Stimulated activated CD4-positive, alpha-beta T cell treated with anti-CD3 and anti-CD28 coated beads, TNF-alpha, amount 100 ng/mL, for 24 hours (primary cell): Measurements from ENCODE around the gene PLXNA4.

Experiments used
- DNase-seq, 3 experiments: peaks; one replicate each; pipeline ENCODE4 v3.0.0-alpha.2; 2020; ENCODE audit warnings: low read depth in 3 of 3

The PLXNA4 gene

DNA sequence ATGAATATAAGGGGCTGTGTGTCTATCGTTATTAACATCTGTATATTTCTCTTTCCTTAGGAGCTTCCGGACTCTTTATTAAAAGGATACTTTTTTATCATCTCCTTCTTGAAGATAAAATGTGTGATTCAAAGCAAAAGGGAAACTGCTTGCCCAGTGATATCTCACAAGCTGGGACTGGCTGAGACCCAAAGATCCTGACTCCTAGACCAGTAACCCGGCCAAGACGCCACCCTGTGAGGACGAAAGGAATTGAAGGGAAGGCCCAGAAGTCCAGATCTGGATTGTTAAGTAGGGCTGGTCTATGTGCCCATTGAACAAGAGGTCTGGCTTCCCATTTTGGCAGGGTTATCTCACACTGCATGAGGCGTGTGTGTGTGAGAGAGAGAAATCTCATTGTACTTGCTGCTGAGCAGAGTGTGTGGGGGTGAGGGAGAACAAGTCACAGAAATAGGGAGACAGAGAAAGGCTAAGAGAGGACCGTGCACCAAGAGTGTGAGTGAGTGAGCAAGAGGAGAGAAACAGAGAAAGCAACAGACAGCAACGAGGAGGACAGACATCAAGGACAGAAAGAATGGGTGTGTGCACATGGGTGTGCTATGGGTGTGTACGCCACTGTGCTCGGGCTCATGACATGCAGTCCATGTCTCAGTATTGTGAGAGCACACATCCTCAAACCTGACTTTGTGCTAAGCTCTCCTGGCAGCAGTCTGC is 75.4 kb downstream of the PLXNA4 start:
- no peak for DNase-seq

DNA sequence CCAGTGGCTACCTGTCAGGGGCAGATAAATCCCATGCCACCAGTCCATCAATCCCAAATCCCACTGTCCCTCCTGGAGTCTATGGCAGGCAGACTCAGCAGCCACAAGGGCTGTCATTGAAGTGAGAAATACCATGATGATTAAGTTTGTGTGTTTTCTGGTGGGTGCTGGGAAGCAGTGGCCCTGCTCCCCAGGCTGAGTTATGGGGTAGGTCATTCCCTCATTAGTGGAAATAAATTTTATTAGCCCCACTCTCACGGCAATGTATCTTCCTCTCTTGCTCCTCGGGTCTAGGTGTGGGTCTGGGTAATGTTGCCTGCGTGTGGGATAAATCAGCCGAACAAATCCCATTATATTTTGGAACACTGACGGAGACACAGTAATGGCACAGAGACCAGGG is 76.8 kb downstream of the PLXNA4 start:
- no peak for DNase-seq

DNA sequence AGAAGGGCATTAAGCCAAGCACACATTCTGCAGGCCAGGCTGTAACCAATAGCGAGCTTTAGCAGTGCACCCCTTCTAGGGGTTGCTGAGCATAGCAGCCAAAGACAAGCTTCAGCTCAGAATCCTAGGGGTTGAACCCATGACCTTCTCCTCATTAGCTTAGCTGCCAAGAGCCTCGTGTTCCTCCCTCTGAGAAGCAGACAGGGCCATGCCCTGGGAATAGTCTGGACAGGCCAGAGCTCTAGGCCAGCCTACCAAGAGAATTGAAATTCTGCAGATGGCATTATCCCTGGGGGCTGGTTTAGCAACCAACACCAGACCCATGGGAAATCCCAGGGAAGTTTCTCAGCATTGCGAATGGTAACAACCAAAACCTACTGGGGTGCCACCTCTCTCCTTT is 77.2 kb downstream of the PLXNA4 start:
- DNase-seq, result no peak

- DNase-seq, result no peak
These were observed 78.0 kb downstream of the PLXNA4 start for GRCh38 chr7:132498319-132498718.

- no peak for DNase-seq
These were observed 79.2 kb downstream of the PLXNA4 start for GRCh38 chr7:132497098-132497497.

DNA sequence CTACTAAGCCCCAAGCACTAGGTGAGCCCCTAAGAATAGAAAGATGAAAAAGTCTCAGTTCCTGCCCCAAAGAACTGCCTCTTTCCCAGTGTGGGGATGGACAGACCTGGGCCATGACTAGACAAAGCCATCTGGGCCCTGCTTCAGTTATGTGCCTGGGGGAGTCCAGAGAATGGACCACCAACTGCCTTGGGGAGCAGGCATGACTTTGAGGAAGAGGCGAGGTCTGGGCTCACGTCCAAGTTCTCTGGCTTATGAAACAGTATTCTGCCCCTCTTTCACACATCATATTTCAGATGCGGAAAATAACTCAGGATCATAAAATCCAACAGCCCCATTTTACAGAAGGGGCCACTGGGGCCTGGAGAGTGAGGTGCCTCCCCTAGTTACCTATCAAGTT is 80.3 kb downstream of the PLXNA4 start:
- DNase-seq, result no peak

DNA sequence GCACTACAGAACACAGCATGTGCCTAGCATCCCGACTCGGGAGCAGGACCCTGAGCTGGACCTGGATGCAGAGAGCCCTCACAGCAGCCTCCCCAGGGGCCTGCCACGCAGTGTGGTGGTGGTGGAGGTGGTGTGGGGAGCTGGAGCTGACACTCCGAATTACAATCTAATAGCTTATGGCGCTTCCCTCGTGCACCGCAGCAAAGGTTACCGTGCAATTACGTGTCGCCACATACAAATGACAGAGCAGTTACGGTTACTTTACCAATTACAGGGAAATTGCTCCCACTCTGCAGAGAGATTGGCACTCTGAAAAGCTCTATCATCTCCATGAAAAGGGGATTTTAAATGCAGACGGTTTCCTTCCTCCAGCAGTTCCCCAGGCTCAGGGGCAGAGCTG is 81.8 kb downstream of the PLXNA4 start:
- no peak for DNase-seq

DNA sequence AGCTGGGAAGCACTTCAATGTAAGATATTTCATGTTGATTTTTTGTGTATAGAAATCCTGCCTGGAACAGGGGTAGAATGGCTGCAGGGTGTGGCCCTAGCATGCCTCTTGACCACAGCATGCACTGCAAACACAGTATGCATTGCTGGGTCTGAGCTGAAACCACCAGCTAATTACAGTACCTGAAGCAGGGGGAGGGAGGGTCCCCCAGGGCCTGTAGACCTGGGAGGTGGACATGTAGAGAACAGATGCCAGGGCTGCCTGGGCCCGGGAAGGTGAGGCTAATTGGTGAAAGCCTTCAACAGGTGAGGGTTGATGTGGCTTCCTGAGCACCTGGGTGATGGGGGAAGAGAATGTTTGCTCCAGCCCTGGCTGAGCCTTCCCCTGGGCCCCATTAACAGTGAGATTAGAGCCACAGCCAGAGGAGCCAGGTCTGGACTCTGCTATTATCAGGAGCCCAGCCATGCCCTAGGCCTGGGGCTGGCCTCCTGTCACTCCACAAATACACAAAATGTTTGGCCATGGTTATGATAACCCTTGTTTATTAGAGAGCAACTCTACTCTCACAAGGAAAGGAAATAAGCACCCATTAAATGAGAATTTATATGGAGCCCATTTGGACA is 83.3 kb downstream of the PLXNA4 start:
- no peak for DNase-seq

GRCh38 chr7:132491391-132491945 is 84.8 kb downstream of the PLXNA4 start:
- DNase-seq, result no peak

DNA sequence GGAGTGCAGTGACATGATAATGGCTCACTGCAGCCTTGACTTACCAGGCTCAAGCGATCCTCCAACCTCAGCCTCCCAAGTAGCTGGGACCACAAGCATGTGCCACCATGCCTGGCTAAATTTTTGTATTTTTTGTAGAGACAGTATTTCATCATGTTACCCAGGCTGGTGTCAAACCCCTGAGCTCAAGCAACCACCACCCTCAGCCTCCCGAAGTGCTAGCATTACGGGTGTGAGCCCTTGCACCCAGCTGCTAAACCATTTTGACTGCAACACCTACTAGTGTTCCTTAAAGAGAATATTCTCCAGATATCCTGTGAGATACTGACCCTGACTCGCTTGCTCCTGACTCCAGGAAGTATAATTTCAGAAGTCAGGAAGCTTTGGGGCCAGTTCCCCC is 85.8 kb downstream of the PLXNA4 start:
- DNase-seq, result no peak

DNA sequence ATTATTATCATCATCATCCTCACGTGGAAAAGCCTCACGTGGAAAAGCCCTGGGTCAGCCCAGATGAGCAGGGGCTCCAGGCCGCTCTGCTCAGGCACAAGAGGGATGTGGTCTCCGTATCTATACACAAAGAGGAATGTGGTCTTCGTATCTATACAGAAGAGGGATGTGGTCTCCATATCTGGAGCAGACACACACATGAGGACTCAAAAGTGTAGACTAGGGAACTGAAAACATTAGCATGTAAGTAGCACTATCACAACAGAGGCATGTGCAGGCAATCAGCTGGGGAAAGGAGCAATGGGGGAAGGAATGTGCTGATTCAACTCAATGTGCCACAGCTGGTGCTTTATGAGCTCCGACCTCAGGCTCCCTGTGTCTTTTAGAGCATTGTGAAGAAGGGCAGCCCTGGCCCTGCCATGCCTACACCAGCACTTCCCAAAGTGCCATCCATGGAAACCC is 86.5 kb downstream of the PLXNA4 start:
- DNase-seq, result no peak

DNA sequence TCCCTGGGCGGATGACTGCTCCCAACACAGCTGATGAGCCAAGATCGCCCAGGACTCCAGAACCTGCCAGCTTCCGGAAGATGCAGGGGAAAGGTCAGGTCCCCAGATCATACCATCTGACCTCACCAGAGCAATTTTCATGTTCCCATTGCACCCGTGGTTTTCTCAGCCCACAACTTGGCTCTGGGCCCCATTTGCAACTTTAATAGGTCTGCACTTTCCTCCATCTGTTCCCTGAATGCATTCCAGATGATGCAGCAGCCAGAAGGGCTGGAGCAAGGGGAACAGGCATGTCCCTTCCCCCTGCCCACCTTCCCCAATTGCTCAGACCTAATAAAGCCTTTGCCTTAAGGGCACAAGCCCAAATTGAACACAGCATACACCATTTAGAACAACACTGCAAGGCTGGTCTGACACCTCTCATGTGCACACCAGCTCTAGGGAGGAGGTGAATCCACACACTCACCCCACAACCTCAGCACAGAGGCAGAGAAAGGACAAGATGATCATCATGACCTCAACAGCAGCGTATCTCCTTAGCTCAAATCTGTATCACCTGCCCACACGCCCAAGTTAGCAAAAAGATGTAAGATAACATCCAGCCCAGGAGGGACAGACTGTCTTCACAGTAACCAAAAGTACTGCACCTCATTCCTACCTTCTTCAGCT is 87.5 kb downstream of the PLXNA4 start:
- no peak for DNase-seq

DNA sequence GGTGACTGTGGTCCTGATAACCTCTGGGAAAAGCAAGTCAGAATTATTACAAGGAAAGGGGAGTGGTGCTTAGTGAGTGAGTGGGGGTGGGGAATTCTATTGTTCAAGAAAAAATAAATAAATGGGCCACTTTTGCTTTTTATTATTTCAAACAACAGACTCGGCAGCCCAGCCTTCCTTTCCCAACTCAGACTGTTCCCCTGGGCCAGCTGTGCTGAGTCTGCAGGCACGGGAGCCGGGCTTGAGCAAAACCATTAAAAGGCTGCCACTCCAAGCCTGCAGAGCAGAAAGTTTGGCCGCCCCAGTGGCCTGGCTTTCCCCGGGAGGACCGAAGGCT is 90.0 kb downstream of the PLXNA4 start:
- no peak for DNase-seq

DNA sequence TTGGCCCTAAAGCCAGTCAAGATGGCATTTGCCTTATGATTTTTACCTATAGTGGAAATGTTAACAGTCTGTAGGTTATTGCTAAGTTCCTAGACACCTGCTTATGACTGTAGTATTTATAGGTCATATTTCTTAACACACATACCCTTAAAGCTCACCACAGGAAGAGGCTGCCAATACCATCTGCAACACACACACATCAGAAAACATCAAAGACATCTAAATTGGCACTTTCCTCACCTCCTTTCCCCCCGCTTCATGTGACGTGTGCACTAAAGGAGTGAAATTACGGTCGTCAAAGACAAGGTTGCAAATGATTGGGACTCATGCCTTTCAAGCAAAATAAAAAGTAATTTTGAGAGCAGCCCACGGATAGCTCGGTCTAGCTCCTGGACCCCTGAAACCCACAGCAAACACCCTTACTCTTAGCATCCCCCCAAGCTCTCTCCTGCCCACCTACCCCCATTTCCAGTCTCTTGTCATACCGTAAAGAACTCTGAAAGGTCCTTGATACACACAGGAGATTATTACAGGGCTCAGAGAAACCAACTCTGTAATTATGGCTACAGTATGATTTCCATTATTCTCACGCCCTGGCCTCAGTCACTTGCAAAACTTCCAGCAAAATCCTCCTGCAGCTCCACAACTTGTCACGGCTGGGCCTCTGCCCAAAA is 90.5 kb downstream of the PLXNA4 start:
- DNase-seq, result no peak

DNA sequence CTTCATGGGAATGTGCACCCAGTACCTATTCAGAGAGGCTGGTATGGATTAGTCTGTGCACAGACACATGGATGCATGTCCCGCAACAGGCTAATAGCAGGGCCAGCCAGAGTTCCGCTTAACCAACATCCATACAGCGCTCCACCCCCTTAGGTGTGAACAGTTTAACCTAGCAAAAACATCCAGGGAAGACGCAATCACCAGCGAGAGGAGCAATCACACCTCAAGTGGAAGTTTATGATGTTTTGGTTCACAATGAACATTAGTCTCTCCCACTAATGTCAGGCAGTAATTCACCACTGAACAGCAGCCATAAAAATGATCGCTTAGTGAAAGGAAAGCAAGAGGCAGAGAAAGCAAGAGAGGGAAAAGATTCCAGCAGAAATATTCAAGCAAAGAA is 91.1 kb downstream of the PLXNA4 start:
- no peak for DNase-seq

DNA sequence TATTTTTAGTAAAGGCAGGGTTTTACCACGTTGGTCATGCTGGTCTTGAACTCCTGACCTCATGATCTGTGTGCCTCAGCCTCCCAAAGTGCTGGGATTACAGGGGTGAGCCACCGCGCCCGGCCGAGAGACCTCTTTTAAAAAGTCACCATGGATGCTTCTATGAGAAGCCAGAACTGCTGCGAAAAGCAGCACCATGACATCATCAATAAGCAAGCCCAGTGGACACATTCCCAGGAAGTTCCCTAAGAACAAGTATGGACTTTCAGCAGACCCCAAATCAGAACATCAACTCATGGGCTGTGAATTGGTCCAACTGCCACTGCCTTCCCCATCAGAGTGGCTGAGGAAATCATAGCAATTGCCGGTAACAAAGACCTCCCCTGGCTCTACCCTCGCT is 93.4 kb downstream of the PLXNA4 start:
- DNase-seq, result no peak

GRCh38 chr7:132480534-132480933 is 95.7 kb downstream of the PLXNA4 start:
- DNase-seq, result no peak

- no peak for DNase-seq
These were observed 99.7 kb downstream of the PLXNA4 start for GRCh38 chr7:132476541-132476940.

- no peak for DNase-seq
These were observed 100.6 kb downstream of the PLXNA4 start for GRCh38 chr7:132475669-132476116.

DNA sequence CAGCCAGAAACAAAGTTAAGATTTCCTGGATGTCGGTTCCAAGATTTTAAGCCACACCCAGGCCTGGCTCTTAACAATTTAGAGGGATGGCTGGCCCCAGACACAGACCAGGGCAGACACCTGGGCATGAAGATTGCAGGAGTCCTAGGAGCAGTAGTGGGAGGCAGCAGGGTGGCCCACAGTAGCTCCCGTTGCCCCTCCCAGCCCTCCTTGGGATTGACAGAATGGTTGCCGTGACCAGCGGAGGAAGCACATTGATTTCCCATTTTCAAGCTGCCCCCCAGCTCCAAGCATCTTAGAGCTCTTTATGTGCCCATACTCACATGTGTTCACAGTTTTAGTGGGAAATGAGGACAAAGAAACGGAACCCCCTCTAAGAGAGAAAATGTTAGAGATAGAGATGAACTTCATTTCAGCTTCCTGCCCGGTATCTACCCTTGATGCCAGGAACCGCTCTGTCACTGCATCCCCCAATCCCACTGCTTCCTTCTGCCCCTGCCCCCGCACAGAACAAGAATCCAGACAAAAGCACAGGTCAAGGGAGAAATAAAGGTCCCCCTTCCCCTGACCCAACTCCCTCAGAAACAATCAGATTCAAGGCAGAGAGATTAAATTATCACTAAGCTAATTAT is 101.1 kb downstream of the PLXNA4 start:
- DNase-seq, result no peak

- no peak for DNase-seq
These were observed 103.7 kb downstream of the PLXNA4 start for GRCh38 chr7:132472463-132473120.
